IPS-15b (cell line): ENCODE data around the gene SLC9A9.

ENCODE experiments used
- H3K27me3 ChIP-seq: one replicate; pipeline ENCODE4 v1.6.1; 2013; ENCODE audit warnings: low read length; ENCODE audit not compliant: control insufficient read depth, insufficient read depth
- H3K36me3 ChIP-seq: one replicate; pipeline ENCODE4 v1.6.1; 2013; ENCODE audit warnings: low read length; ENCODE audit not compliant: control insufficient read depth, insufficient read depth
- H3K4me1 ChIP-seq: one replicate; pipeline ENCODE4 v1.6.1; 2013; ENCODE audit warnings: mild to moderate bottlenecking, low read length; ENCODE audit not compliant: control insufficient read depth, insufficient read depth
- H3K4me3 ChIP-seq: one replicate; pipeline ENCODE4 v1.5.1; 2013; ENCODE audit warnings: low read depth, low read length
- H3K9ac ChIP-seq: one replicate; pipeline ENCODE4 v1.6.1; 2013; ENCODE audit warnings: low read depth, mild to moderate bottlenecking, low read length
- H3K9me3 ChIP-seq: one replicate; pipeline ENCODE4 v1.6.1; 2013; ENCODE audit warnings: mild to moderate bottlenecking, low read length; ENCODE audit not compliant: control insufficient read depth, insufficient read depth

Gene SLC9A9

DNA sequence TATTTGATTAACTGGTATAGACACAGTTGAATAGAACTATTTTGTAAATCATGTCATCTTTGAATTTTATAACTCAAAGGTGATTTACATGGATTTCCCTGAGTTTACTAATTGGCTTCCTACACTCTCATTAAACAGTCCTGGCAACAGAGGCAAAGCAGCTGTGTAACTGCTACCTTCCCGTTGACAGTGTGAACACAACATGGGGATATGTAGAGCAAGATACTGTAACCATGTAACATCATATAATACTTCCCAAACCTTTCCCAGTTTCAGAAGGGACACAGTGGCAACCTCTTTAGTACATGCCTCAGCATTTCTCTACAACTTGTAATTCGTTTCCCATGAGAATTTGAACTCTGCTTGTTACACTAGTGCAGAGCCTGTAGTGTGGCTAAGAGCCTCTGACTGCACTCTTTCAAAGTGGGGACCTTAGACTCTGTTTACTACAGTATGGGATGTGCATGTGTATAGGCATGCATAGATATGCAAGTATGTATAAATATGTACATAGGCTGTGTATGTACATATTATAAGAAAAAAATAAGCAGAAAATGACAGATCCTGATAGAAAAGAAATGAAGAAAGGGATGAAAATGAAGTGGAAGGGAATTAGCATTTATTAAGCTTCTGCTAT, 299.3 kb downstream of the SLC9A9 start:
- no peak overlapping the region for H3K4me3 ChIP-seq
- H3K36me3 ChIP-seq, result no peaks in the 10 kb centered on the region
- no peaks in the 10 kb centered on the region for H3K4me1 ChIP-seq
- no peak overlapping the region for H3K9ac ChIP-seq
- H3K9me3 ChIP-seq, result no peaks in the 10 kb centered on the region
- H3K27me3 ChIP-seq, result no peaks in the 10 kb centered on the region

DNA sequence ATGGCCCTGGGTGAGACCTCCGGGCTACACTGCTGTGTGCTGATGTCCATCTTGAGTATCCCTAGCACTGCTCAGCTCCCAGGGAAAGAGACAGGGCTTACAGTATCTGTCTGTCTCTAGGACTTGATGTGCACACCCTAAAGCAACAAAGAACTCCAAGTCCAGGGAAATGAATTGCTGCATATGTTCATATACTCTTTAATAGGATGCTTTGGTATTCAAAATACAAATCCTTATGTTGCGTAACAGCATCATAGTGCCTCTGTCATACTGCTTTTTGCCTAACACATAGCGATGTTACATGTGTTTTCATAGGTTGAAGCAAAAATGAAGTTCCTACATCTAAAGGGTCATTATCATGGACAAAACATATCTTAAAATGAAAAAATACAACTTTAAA, 299.9 kb downstream of the SLC9A9 start:
- Histone ChIP-seq H3K4me3 (no peak overlapping the region), H3K36me3 (no peaks in the 10 kb centered on the region), H3K4me1 (no peaks in the 10 kb centered on the region), H3K9ac (no peak overlapping the region), H3K27me3 (no peaks in the 10 kb centered on the region), H3K9me3 (no peaks in the 10 kb centered on the region)

DNA sequence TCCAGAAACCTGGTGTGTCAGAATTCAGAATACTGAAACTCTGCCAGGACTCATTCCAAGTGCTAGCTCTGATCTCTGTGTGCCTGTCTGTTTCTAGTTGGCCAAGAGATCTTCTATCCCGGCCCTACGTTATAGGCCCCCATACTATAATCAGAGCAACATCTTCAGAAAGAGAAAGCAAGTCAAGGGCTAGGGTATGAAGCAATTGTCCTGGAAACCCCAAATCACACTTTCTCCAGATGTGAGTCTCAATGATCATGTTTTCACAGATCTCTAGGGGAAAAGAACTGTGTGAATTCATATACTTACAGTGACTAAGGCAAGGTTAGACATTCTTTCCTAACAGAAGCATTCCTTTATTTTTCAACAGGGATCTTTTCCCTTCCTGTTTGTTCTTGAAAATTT, 309.7 kb downstream of the SLC9A9 start:
- H3K9ac ChIP-seq, result no peak overlapping the region
- H3K4me1 ChIP-seq, result no peaks in the 10 kb centered on the region
- H3K36me3 ChIP-seq, result no peaks in the 10 kb centered on the region
- no peaks in the 10 kb centered on the region for H3K9me3 ChIP-seq
- no peaks in the 10 kb centered on the region for H3K27me3 ChIP-seq
- no peak overlapping the region for H3K4me3 ChIP-seq

DNA sequence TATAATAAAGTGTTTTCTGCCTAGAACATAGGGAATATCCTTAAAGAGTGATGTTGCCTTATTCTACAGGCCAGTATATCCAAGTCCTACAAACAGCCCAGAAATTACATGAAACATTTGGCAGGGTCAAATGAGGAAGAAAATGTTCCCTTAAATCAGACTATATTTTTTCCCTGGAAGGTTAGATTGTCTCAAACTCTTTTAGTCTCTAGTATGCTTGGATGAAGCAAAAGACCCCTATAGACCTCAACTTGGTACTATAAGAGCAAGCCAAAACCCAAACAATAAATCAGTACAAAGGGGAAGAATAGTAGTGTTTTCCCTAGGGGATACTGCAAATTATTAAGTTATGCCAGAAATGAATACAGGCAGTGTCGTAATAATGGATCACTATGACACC, 310.2 kb downstream of the SLC9A9 start:
- Histone ChIP-seq H3K27me3 (no peaks in the 10 kb centered on the region), H3K9me3 (no peaks in the 10 kb centered on the region), H3K36me3 (no peaks in the 10 kb centered on the region), H3K4me1 (no peaks in the 10 kb centered on the region), H3K9ac (no peak overlapping the region), H3K4me3 (no peak overlapping the region)

DNA sequence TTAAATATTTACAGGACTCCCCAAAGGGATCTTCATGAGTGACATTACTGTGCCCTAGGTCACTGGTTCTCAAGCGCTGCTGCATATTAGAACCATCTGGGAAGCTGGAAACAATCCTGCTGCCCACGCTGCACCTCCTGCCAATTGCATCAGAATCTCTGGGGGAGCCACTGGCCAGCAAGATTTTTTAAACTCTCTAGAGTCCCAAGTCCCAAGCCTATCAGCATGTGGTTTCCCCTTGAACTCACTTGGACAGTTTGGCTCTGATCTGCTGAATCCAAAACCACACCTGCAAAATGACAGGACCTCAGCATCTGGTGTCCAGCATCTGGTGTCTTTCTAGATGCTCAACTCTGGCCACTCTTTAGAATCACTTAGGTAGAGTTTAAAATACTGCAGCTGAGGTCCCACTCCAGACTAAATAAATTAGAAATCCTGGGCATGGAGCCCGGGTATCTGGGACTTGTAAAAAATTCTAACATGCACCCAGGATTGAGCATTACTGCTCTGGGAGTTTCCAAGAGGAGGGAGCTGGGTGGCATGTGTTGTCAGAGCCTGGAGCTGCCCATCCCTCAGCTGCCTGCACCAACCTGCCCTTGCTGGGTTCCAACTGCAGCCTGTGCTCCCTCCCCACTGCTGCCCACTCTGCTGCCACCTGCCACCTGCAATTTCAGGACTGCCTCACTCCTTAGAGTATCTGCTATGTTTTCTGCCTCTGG, 311.3 kb downstream of the SLC9A9 start:
- Histone ChIP-seq H3K36me3 (no peaks in the 10 kb centered on the region), H3K9me3 (no peaks in the 10 kb centered on the region), H3K4me1 (no peaks in the 10 kb centered on the region), H3K9ac (no peak overlapping the region), H3K4me3 (no peak overlapping the region), H3K27me3 (no peaks in the 10 kb centered on the region)

DNA sequence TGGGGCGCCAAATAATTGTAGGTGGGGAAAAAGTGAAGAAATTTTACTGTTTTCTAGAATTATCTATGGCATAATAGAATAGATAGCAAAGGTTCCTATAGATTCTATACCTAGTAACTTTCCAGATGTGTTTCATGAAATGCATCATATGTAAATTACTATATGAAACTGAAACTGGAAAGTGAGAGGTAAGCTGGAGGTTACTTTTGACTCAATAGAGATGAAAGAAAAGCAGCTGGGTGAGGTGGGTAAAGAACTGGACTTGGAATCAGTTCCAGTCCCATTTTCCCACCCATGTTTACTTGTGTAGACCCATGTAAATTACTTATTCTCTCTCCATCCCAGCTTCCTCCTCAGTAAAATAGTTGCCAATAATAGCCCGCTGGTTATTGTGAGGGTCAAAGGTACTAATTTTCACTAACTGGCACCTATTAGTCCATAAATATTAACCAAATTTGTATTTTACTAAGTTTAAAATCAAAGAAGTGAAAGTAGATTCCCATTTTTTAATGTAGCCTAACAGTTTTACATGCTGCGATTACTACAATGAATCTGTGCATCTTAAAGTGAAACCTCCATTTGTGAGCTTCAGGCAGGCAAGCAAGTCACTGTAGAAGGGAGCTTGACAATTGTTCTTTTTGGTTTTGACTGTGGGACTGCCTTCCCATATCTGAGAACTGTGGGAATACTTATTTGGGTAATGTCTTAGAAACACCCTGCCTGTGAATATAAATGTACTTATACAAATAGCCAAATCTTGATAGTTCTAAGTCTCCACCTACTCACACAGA, 312.1 kb downstream of the SLC9A9 start:
- Histone ChIP-seq H3K9me3 (no peaks in the 10 kb centered on the region), H3K4me3 (no peak overlapping the region), H3K9ac (no peak overlapping the region), H3K27me3 (no peaks in the 10 kb centered on the region), H3K36me3 (no peaks in the 10 kb centered on the region), H3K4me1 (no peaks in the 10 kb centered on the region)

DNA sequence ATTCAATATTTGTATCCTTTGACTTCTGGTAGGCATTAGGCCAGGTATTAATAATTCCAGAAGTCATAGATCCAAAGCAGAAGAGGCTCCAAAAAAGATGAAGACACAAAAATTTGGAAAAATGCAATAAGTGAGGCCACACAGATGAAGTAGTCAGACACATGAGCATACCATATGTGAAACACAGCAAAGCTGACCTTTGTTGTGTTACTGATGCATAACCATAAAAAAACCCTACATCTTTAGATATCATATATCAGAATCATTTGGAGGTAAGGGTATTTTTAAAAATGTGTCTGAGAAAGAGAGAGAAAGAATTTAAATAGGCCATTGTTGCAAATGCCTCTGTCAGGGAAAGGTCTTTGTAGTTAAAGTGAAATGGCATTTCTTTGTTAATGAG, 314.9 kb downstream of the SLC9A9 start:
- no peaks in the 10 kb centered on the region for H3K36me3 ChIP-seq
- no peak overlapping the region for H3K4me3 ChIP-seq
- H3K9me3 ChIP-seq, result no peaks in the 10 kb centered on the region
- no peaks in the 10 kb centered on the region for H3K27me3 ChIP-seq
- no peaks in the 10 kb centered on the region for H3K4me1 ChIP-seq
- H3K9ac ChIP-seq, result no peak overlapping the region

DNA sequence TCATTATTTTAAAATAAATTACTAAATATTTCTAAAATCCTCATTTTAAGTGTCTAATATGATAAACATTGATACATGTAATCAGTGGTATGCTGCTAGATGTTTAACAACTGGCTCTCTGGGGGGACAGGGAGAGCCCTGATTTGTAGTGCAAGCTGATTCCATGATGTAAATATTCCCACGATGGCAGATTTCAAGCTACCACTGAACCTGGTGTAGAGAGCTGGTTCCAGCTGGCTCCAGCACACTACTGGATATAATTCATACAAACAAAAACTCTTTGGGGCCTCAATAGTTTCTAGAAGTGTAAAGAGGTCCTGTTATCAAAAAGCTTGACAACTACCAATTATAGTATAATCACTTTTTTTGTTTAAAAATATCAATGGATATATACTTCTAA, 316.2 kb downstream of the SLC9A9 start:
- no peaks in the 10 kb centered on the region for H3K36me3 ChIP-seq
- H3K4me1 ChIP-seq, result no peaks in the 10 kb centered on the region
- no peaks in the 10 kb centered on the region for H3K9me3 ChIP-seq
- no peaks in the 10 kb centered on the region for H3K27me3 ChIP-seq
- H3K4me3 ChIP-seq, result no peak overlapping the region
- no peak overlapping the region for H3K9ac ChIP-seq

DNA sequence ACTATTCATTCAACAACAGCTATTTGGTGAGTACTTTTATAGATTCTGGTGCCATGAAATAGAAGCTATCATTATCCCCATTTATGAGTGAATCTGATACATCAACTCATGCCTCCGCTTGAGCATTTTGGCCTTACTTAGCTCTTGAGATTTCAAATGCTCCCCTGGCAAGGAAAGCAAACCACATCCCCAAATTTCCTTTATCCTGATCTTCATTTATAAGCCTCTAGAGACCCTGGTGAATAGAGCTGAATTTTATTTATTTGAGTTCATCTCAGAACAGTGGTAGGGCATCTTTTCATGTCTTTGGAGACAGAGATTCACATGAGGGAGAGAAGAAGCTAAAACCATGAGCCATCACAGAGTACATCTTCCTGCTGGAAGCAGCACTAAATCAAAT, 317.2 kb downstream of the SLC9A9 start:
- Histone ChIP-seq H3K27me3 (no peaks in the 10 kb centered on the region), H3K9me3 (no peaks in the 10 kb centered on the region), H3K9ac (no peak overlapping the region), H3K36me3 (no peaks in the 10 kb centered on the region), H3K4me1 (no peaks in the 10 kb centered on the region), H3K4me3 (no peak overlapping the region)

- Histone ChIP-seq H3K4me3 (no peak overlapping the region), H3K36me3 (no peaks in the 10 kb centered on the region), H3K27me3 (no peaks in the 10 kb centered on the region), H3K9ac (no peak overlapping the region), H3K9me3 (no peaks in the 10 kb centered on the region), H3K4me1 (no peaks in the 10 kb centered on the region)
Measured at GRCh38 chr3:143529798-143530197, 318.5 kb downstream of the SLC9A9 start.

GRCh38 chr3:143529018-143529478, 319.2 kb downstream of the SLC9A9 start:
- no peak overlapping the region for H3K9ac ChIP-seq
- H3K36me3 ChIP-seq, result no peaks in the 10 kb centered on the region
- H3K4me1 ChIP-seq, result no peaks in the 10 kb centered on the region
- H3K27me3 ChIP-seq, result no peaks in the 10 kb centered on the region
- H3K9me3 ChIP-seq, result no peaks in the 10 kb centered on the region
- no peak overlapping the region for H3K4me3 ChIP-seq
